ENCODE data around the gene CYS1. TPM values are rescaled to one million over a fixed set of nuclear protein-coding genes. Genes with fewer than 3 reads are reported as not detected.

The CYS1 gene
- total and polyA plus RNA-seq, 2 of the 13 experiments (the other 11 are each of a cell fraction or from before 2014, with no cell fraction given), result 0.04 TPM; not detected in 1

GRCh38 chr2:10062931-10063365, 17.3 kb downstream of the CYS1 start (continued):
- TF ChIP-seq ZFP82 (CRISPR knock-in tag; IDR thresholded peaks at IDR 0.05; ENCODE audit: borderline replicate concordance), result no peak
- TF ChIP-seq YEATS4 (CRISPR knock-in tag; IDR thresholded peaks at IDR 0.05; ENCODE audit: borderline replicate concordance), result peak; percentile 41; the same call in 1 of the 2 replicates
- TF ChIP-seq, protein P1, sequence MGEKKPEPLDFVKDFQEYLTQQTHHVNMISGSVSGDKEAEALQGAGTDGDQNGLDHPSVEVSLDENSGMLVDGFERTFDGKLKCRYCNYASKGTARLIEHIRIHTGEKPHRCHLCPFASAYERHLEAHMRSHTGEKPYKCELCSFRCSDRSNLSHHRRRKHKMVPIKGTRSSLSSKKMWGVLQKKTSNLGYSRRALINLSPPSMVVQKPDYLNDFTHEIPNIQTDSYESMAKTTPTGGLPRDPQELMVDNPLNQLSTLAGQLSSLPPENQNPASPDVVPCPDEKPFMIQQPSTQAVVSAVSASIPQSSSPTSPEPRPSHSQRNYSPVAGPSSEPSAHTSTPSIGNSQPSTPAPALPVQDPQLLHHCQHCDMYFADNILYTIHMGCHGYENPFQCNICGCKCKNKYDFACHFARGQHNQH (CRISPR knock-in tag; IDR thresholded peaks at IDR 0.05), result 0 out of 2 replicates have a peak, but pooled peaks have one; percentile 23
- TF ChIP-seq ZNF101 (CRISPR knock-in tag; IDR thresholded peaks at IDR 0.05; ENCODE audit: borderline replicate concordance, low read depth), result no peak
- no peak for TF ChIP-seq ZNF709 (CRISPR knock-in tag; IDR thresholded peaks at IDR 0.05)
- TF ChIP-seq, protein P2, sequence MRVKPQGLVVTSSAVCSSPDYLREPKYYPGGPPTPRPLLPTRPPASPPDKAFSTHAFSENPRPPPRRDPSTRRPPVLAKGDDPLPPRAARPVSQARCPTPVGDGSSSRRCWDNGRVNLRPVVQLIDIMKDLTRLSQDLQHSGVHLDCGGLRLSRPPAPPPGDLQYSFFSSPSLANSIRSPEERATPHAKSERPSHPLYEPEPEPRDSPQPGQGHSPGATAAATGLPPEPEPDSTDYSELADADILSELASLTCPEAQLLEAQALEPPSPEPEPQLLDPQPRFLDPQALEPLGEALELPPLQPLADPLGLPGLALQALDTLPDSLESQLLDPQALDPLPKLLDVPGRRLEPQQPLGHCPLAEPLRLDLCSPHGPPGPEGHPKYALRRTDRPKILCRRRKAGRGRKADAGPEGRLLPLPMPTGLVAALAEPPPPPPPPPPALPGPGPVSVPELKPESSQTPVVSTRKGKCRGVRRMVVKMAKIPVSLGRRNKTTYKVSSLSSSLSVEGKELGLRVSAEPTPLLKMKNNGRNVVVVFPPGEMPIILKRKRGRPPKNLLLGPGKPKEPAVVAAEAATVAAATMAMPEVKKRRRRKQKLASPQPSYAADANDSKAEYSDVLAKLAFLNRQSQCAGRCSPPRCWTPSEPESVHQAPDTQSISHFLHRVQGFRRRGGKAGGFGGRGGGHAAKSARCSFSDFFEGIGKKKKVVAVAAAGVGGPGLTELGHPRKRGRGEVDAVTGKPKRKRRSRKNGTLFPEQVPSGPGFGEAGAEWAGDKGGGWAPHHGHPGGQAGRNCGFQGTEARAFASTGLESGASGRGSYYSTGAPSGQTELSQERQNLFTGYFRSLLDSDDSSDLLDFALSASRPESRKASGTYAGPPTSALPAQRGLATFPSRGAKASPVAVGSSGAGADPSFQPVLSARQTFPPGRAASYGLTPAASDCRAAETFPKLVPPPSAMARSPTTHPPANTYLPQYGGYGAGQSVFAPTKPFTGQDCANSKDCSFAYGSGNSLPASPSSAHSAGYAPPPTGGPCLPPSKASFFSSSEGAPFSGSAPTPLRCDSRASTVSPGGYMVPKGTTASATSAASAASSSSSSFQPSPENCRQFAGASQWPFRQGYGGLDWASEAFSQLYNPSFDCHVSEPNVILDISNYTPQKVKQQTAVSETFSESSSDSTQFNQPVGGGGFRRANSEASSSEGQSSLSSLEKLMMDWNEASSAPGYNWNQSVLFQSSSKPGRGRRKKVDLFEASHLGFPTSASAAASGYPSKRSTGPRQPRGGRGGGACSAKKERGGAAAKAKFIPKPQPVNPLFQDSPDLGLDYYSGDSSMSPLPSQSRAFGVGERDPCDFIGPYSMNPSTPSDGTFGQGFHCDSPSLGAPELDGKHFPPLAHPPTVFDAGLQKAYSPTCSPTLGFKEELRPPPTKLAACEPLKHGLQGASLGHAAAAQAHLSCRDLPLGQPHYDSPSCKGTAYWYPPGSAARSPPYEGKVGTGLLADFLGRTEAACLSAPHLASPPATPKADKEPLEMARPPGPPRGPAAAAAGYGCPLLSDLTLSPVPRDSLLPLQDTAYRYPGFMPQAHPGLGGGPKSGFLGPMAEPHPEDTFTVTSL (CRISPR knock-in tag; IDR thresholded peaks at IDR 0.05; ENCODE audit: borderline replicate concordance), result peak; percentile 12; the same call in 1 of the 2 replicates
- no peak for TF ChIP-seq ZNF839 (CRISPR knock-in tag; IDR thresholded peaks at IDR 0.05; ENCODE audit: borderline replicate concordance)
- no peak for TF ChIP-seq ZFP36L2 (CRISPR knock-in tag; IDR thresholded peaks at IDR 0.05)
- TF ChIP-seq ZNF691 (CRISPR knock-in tag; IDR thresholded peaks at IDR 0.05; ENCODE audit: borderline replicate concordance, low read depth), result no peak
- no peak for TF ChIP-seq ZNF17 (CRISPR knock-in tag; IDR thresholded peaks at IDR 0.05)
- no peak for TF ChIP-seq ZNF335 (CRISPR knock-in tag; IDR thresholded peaks at IDR 0.05)
- TF ChIP-seq KDM2A (CRISPR knock-in tag; IDR thresholded peaks at IDR 0.05; ENCODE audit: borderline replicate concordance, low read depth), result peak; percentile 52; the same call in 1 of the 2 replicates
- no peak for TF ChIP-seq TBX3 (IDR thresholded peaks at IDR 0.05; ENCODE audit: borderline replicate concordance)
- TF ChIP-seq ZNF546 (CRISPR knock-in tag; conservative IDR thresholded peaks at IDR 0.05), result no peak
- TF ChIP-seq, protein P3, sequence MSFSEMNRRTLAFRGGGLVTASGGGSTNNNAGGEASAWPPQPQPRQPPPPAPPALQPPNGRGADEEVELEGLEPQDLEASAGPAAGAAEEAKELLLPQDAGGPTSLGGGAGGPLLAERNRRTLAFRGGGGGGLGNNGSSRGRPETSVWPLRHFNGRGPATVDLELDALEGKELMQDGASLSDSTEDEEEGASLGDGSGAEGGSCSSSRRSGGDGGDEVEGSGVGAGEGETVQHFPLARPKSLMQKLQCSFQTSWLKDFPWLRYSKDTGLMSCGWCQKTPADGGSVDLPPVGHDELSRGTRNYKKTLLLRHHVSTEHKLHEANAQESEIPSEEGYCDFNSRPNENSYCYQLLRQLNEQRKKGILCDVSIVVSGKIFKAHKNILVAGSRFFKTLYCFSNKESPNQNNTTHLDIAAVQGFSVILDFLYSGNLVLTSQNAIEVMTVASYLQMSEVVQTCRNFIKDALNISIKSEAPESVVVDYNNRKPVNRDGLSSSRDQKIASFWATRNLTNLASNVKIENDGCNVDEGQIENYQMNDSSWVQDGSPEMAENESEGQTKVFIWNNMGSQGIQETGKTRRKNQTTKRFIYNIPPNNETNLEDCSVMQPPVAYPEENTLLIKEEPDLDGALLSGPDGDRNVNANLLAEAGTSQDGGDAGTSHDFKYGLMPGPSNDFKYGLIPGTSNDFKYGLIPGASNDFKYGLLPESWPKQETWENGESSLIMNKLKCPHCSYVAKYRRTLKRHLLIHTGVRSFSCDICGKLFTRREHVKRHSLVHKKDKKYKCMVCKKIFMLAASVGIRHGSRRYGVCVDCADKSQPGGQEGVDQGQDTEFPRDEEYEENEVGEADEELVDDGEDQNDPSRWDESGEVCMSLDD (CRISPR knock-in tag; IDR thresholded peaks at IDR 0.05; ENCODE audit: borderline replicate concordance), result no peak
- TF ChIP-seq POGK (CRISPR knock-in tag; conservative IDR thresholded peaks at IDR 0.05), result no peak
- TF ChIP-seq KLF11 (CRISPR knock-in tag; IDR thresholded peaks at IDR 0.05), result no peak
- TF ChIP-seq SKI (IDR thresholded peaks at IDR 0.05; ENCODE audit: partially characterized antibody), result no peak

Measured in HepG2 (cell line).